MM.1S (cell line): ENCODE results near the gene NAA10.

Experiments used
- DNase-seq: peaks from one replicate; pipeline ENCODE4 v3.0.0-alpha.2; 2015
- H2AFZ ChIP-seq: fragments of 300-600 bp; sonication (generic); 2 replicates; pipeline ENCODE4 v1.6.0; 2016; ENCODE audit warnings: antibody characterized with exemption, low read length
- H3F3A ChIP-seq: fragments of 300-600 bp; sonication (generic); 2 replicates; pipeline ENCODE4 v1.6.1; 2016; ENCODE audit warnings: mild to moderate bottlenecking, antibody characterized with exemption, low read length, moderate library complexity, mixed read lengths; ENCODE audit not compliant: insufficient read depth
- H3K27ac ChIP-seq: fragments of 300-600 bp; sonication (generic); 2 replicates; pipeline ENCODE4 v1.5.1; 2016; ENCODE audit warnings: mild to moderate bottlenecking, low read length
- H3K27me3 ChIP-seq: fragments of 300-600 bp; sonication (generic); replicated peaks from 2 replicates; pipeline ENCODE4 v1.6.0; 2016; ENCODE audit warnings: low read length; ENCODE audit not compliant: insufficient read depth
- H3K36me3 ChIP-seq: fragments of 300-600 bp; sonication (generic); replicated peaks from 2 replicates; pipeline ENCODE4 v1.6.1; 2016; ENCODE audit warnings: mild to moderate bottlenecking, low read length, mixed read lengths; ENCODE audit not compliant: insufficient read depth
- H3K4me1 ChIP-seq: fragments of 300-600 bp; sonication (generic); 2 replicates; pipeline ENCODE4 v1.6.1; 2016; ENCODE audit warnings: low read length, mixed read lengths
- H3K4me2 ChIP-seq: fragments of 300-600 bp; sonication (generic); 2 replicates; pipeline ENCODE4 v1.6.0; 2016; ENCODE audit warnings: low read depth, low read length
- H3K4me3 ChIP-seq: fragments of 300-600 bp; sonication (generic); 2 replicates; pipeline ENCODE4 v1.5.1; 2016; ENCODE audit warnings: low read length, mixed read lengths
- H3K79me2 ChIP-seq: fragments of 300-600 bp; sonication (generic); 2 replicates; pipeline ENCODE4 v1.6.1; 2016; ENCODE audit warnings: mixed run types, low read length, mixed read lengths
- H3K9ac ChIP-seq: fragments of 300-600 bp; sonication (generic); 2 replicates; pipeline ENCODE4 v1.6.1; 2016; ENCODE audit warnings: low read length, mixed read lengths
- H3K9me2 ChIP-seq: fragments of 300-600 bp; sonication (generic); replicated peaks from 2 replicates; pipeline ENCODE4 v1.6.1; 2016; ENCODE audit warnings: mild to moderate bottlenecking, low read length, mixed read lengths; ENCODE audit not compliant: insufficient read depth
- H3K9me3 ChIP-seq: fragments of 300-600 bp; sonication (generic); replicated peaks from 2 replicates; pipeline ENCODE4 v1.6.1; 2016; ENCODE audit warnings: mild to moderate bottlenecking, low read length, mixed read lengths; ENCODE audit not compliant: insufficient read depth
- H4K20me1 ChIP-seq: fragments of 300-600 bp; sonication (generic); 2 replicates; pipeline ENCODE4 v1.6.1; 2016; ENCODE audit warnings: mild to moderate bottlenecking, low read length, moderate library complexity, mixed read lengths; ENCODE audit not compliant: insufficient read depth
- CTCF ChIP-seq: fragments of 300-600 bp; sonication (generic); IDR thresholded peaks from 2 replicates; pipeline ENCODE4 v1.5.1; 2016; ENCODE audit warnings: antibody characterized with exemption, low read length, mixed read lengths
- EZH2 ChIP-seq: fragments of 300-600 bp; sonication (generic); optimal IDR thresholded peaks from 2 replicates; pipeline ENCODE3; 2017; ENCODE audit warnings: low read depth, mild to moderate bottlenecking, antibody characterized with exemption, low read length, mixed read lengths
- EZH2phosphoT487 ChIP-seq: fragments of 300-600 bp; sonication (generic); IDR thresholded peaks from 2 replicates; pipeline ENCODE4 v1.6.1; 2018; ENCODE audit warnings: antibody characterized with exemption, low read length

Gene NAA10

GRCh38 chrX:153969125-153969903 is 34.5 kb upstream of the NAA10 start:
- Histone ChIP-seq H3K4me1 (peaks cover 21% of the 10 kb centered on the region), H3K4me3 (peak overlapping the region; percentile 94), H3K9me2 (no peaks in the 10 kb centered on the region), H3F3A (peaks cover 36% of the 10 kb centered on the region), H3K27ac (peak overlapping the region; percentile 69; the same call in 1 of the 2 replicates), H3K9ac (peak overlapping the region; percentile 60), H3K36me3 (no peaks in the 10 kb centered on the region), H3K27me3 (no peaks in the 10 kb centered on the region), H2AFZ (no peak overlapping the region), H3K9me3 (no peaks in the 10 kb centered on the region), H3K79me2 (peaks cover 78% of the 10 kb centered on the region), H3K4me2 (peak overlapping the region; percentile 88), H4K20me1 (peaks cover 23% of the 10 kb centered on the region)
- TF ChIP-seq CTCF (no peak), EZH2 (no peak), EZH2phosphoT487 (no peak)
- DNase-seq: no peak

- peaks cover 23% of the 10 kb centered on the region for H4K20me1 ChIP-seq
- H3K79me2 ChIP-seq: peaks cover 80% of the 10 kb centered on the region
- H3K4me2 ChIP-seq: peak overlapping the region; percentile 88
- H2AFZ ChIP-seq: no peak overlapping the region
- no peak for TF ChIP-seq EZH2
- TF ChIP-seq CTCF: peak; percentile 39
- peak overlapping the region; percentile 69; the same call in 1 of the 2 replicates for H3K27ac ChIP-seq
- no peaks in the 10 kb centered on the region for H3K9me3 ChIP-seq
- peak; percentile 84 for DNase-seq
- H3K4me1 ChIP-seq: peaks cover 20% of the 10 kb centered on the region
- no peaks in the 10 kb centered on the region for H3K27me3 ChIP-seq
- peak overlapping the region; percentile 94 for H3K4me3 ChIP-seq
- H3K36me3 ChIP-seq: no peaks in the 10 kb centered on the region
- peak overlapping the region; percentile 60 for H3K9ac ChIP-seq
- no peaks in the 10 kb centered on the region for H3K9me2 ChIP-seq
- peaks cover 36% of the 10 kb centered on the region for H3F3A ChIP-seq
These were observed 33.9 kb upstream of the NAA10 start for GRCh38 chrX:153968754-153969124.

GRCh38 chrX:153968255-153968654 is 33.4 kb upstream of the NAA10 start:
- peaks cover 33% of the 10 kb centered on the region for H3F3A ChIP-seq
- no peak for TF ChIP-seq CTCF
- no peak for TF ChIP-seq EZH2
- no peak for TF ChIP-seq EZH2phosphoT487
- no peaks in the 10 kb centered on the region for H3K27me3 ChIP-seq
- peaks cover 23% of the 10 kb centered on the region for H4K20me1 ChIP-seq
- peak overlapping the region; percentile 94 for H3K4me3 ChIP-seq
- H3K79me2 ChIP-seq: peaks cover 80% of the 10 kb centered on the region
- peaks cover 15% of the 10 kb centered on the region; the same call in 1 of the 2 replicates for H3K4me1 ChIP-seq
- H3K4me2 ChIP-seq: peak overlapping the region; percentile 88
- peak overlapping the region; percentile 60 for H3K9ac ChIP-seq
- no peaks in the 10 kb centered on the region for H3K9me2 ChIP-seq
- no peaks in the 10 kb centered on the region for H3K9me3 ChIP-seq
- DNase-seq: no peak
- H2AFZ ChIP-seq: no peak overlapping the region
- H3K36me3 ChIP-seq: no peaks in the 10 kb centered on the region
- H3K27ac ChIP-seq: peak overlapping the region; percentile 69; the same call in 1 of the 2 replicates
